PFSK-1 (cell line): ENCODE data around the gene TRPC3.

Experiments used
- FOXP2 ChIP-seq: optimal IDR thresholded peaks from 2 replicates; pipeline ENCODE3; 2011; ENCODE audit warnings: borderline replicate concordance, control low read depth, inconsistent platforms; ENCODE audit not compliant: insufficient read depth; ENCODE audit errors: extremely low read length, extremely low read depth
- POLR2AphosphoS5 ChIP-seq: IDR thresholded peaks from 2 replicates; pipeline ENCODE4 v1.6.1; 2012; ENCODE audit warnings: low read depth, mild to moderate bottlenecking, control low read depth, low read length, moderate library complexity
- REST ChIP-seq, 2 experiments: IDR thresholded peaks; 2 replicates each; pipeline versions ENCODE4 v1.6.1 to v1.8.0; 2011 to 2012; ENCODE audit warnings: low read depth in 2 of 2, low read length in 2 of 2, control low read depth in 1 of 2, inconsistent platforms in 1 of 2, mild to moderate bottlenecking in 1 of 2, moderate library complexity in 1 of 2; ENCODE audit not compliant: insufficient read depth in 1 of 2
- SIN3A ChIP-seq: IDR thresholded peaks from 2 replicates; pipeline ENCODE4 v1.6.1; 2012; ENCODE audit warnings: mild to moderate bottlenecking, low read length, moderate library complexity, borderline replicate concordance; ENCODE audit not compliant: insufficient read depth
- TAF1 ChIP-seq: IDR thresholded peaks from 2 replicates; pipeline ENCODE4 v1.6.1; 2012; ENCODE audit warnings: low read length, control low read depth, borderline replicate concordance; ENCODE audit not compliant: insufficient read depth

Gene TRPC3

GRCh38 chr4:121990489-121990888 is 38.6 kb upstream of the TRPC3 start:
- TF ChIP-seq TAF1 = no peak

GRCh38 chr4:121989715-121990114 is 37.9 kb upstream of the TRPC3 start:
- no peak for TF ChIP-seq SIN3A
- TF ChIP-seq POLR2AphosphoS5 = no peak

GRCh38 chr4:121988950-121989349 is 37.1 kb upstream of the TRPC3 start:
- TF ChIP-seq FOXP2 = no peak
- TF ChIP-seq TAF1 = no peak
- TF ChIP-seq REST (IDR thresholded peaks at IDR 0.05; ENCODE audit: insufficient read depth in 1 of 2, low read depth in 2 of 2, low read length in 2 of 2) = no peak
- TF ChIP-seq POLR2AphosphoS5 = no peak
- TF ChIP-seq SIN3A = no peak

GRCh38 chr4:121980643-121981042 is 28.8 kb upstream of the TRPC3 start:
- no peak for TF ChIP-seq SIN3A

- TF ChIP-seq REST (IDR thresholded peaks at IDR 0.05; ENCODE audit: insufficient read depth in 1 of 2, low read depth in 2 of 2, low read length in 2 of 2) (no peak), TAF1 (no peak), SIN3A (no peak), POLR2AphosphoS5 (no peak), FOXP2 (no peak)
Measured at GRCh38 chr4:121978172-121978516, 26.3 kb upstream of the TRPC3 start.

GRCh38 chr4:121977251-121978171 is 25.7 kb upstream of the TRPC3 start:
- TF ChIP-seq REST (IDR thresholded peaks at IDR 0.05; ENCODE audit: insufficient read depth in 1 of 2, low read depth in 2 of 2, low read length in 2 of 2) = no peak
- TF ChIP-seq TAF1 = no peak
- no peak for TF ChIP-seq POLR2AphosphoS5
- TF ChIP-seq FOXP2 = no peak
- TF ChIP-seq SIN3A = no peak

GRCh38 chr4:121975784-121976183 is 23.9 kb upstream of the TRPC3 start:
- TF ChIP-seq SIN3A (no peak), FOXP2 (no peak), REST (IDR thresholded peaks at IDR 0.05; ENCODE audit: insufficient read depth in 1 of 2, low read depth in 2 of 2, low read length in 2 of 2) (no peak), POLR2AphosphoS5 (no peak), TAF1 (no peak)
